ENCODE measurements around the gene NFASC. TPM values are rescaled to one million over a fixed set of nuclear protein-coding genes. Genes with fewer than 3 reads are reported as not detected.

Gene NFASC
- polyA plus RNA-seq, 3 donors, result 17.2 to 22.5 (median 18.6) TPM

DNA sequence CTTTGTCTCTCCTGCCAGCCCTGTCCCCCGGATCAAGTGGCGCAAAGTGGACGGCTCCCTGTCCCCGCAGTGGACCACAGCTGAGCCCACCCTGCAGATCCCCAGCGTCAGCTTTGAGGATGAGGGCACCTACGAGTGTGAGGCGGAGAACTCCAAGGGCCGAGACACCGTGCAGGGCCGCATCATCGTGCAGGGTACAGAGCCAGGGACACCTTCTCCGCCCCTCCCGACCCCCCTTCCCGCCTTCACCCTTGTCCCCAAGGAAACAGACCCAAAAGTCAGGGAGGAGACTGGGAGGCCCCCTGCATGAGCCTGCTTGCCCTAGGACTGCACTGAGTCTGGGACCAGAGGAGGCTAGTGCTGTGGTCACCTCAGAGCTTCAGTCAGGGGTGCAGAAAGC is 190.6 kb downstream of the NFASC start:
- DNase-seq (ENCODE audit: extremely low read depth in 1 of 11, low read depth in 9 of 11, low spot score in 4 of 11), result no peak

DNA sequence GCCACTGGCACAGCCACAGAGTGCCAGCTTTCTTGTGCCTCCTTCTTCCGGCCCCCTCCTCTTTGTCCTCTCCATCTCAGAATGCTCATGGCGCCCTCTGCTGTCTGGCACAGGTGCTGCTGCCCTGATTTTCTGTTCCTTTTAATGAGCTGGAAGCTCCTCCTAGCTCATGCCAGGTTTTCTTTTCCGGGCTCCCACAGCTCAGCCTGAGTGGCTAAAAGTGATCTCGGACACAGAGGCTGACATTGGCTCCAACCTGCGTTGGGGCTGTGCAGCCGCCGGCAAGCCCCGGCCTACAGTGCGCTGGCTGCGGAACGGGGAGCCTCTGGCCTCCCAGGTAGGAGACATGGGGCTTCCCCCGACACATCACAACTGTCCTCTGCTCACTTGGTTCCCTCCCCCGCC is 191.0 kb downstream of the NFASC start:
- peak; percentile 60 to 84 (median 77) for DNase-seq (ENCODE audit: extremely low read depth in 1 of 11, low read depth in 9 of 11, low spot score in 4 of 11)

DNA sequence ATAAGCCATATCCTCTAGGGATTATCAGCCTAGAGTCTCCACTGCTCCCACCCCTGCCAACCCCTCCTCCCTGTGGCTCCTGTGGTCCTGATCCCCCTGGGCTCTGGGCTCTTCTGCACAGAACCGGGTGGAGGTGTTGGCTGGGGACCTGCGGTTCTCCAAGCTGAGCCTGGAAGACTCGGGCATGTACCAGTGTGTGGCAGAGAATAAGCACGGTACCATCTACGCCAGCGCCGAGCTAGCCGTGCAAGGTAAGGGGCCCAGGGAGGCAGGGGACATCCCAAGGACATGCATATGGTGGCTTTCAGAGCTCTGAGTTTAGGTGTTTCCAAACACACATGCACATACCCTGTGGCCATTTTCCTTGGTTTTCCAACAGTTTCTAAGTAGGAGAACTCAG is 191.7 kb downstream of the NFASC start:
- no peak for DNase-seq (ENCODE audit: extremely low read depth in 1 of 11, low read depth in 9 of 11, low spot score in 4 of 11)

DNA sequence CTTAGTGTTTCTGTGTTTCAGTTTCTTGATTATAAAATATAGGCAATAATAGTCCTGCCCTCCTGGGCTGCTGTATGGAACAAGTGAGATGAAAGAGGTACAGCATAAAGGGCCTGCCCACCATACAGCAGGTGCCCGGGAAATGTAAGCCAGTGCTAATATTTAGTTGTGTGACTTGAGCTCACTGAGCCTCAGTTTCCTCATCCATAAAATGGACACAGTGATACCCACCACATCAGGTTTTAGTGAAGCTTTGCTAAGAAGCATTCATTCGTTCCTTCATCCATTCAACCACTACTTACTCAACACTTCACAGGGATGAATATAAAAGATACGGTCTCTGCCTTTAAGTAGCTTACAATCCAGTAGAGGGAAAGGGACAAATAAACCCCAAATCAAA is 192.2 kb downstream of the NFASC start:
- DNase-seq (ENCODE audit: extremely low read depth in 1 of 11, low read depth in 9 of 11, low spot score in 4 of 11), result no peak

DNA sequence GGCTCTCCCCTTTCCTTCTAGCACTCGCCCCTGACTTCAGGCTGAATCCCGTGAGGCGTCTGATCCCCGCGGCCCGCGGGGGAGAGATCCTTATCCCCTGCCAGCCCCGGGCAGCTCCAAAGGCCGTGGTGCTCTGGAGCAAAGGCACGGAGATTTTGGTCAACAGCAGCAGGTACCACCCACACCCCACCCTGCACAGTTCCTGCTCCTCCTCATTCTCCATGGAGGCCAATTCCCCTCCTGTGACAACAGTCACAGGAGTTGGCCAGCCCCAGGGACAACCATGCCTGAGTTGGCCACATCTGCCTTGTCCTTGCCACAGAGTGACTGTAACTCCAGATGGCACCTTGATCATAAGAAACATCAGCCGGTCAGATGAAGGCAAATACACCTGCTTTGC is 193.6 kb downstream of the NFASC start:
- no peak for DNase-seq (ENCODE audit: extremely low read depth in 1 of 11, low read depth in 9 of 11, low spot score in 4 of 11)

DNA sequence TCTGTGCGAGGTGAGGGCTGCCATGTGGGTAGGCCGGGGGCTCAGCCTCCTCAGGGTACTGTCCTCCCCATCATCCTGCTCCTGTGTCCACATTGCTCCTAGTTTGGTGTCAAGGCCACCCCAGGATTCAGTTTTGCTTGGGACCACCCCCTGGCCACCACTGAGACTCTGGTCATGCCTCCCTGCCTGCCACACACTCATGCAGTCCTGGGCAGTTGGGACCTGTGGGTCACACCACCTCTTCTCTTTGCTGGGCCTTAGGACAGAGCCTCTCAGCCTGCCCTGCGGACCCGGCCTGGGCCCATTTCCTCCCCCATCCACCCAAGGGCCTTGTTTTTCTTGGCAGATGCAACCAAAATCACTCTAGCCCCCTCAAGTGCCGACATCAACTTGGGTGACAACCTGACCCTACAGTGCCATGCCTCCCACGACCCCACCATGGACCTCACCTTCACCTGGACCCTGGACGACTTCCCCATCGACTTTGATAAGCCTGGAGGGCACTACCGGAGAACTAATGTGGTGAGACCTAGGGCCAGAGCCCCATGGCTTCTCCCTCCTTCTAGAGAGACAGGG is 194.2 kb downstream of the NFASC start:
- no peak for DNase-seq (ENCODE audit: extremely low read depth in 1 of 11, low read depth in 9 of 11, low spot score in 4 of 11)

DNA sequence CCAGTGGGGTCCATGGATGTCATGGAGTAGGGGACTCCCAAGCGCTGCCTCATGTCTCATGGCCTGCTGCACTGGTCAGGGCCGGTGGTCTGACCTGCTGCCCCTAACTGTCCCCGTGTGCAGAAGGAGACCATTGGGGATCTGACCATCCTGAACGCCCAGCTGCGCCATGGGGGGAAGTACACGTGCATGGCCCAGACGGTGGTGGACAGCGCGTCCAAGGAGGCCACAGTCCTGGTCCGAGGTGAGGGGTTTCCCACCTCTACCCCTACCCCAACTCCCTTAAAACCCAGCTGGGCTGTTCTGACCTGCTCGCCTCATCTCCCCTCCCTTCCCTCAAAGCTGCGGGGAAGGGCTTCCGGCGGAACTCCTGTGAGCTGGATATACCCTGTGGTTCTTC is 195.0 kb downstream of the NFASC start:
- DNase-seq (ENCODE audit: extremely low read depth in 1 of 11, low read depth in 9 of 11, low spot score in 4 of 11), result no peak

DNA sequence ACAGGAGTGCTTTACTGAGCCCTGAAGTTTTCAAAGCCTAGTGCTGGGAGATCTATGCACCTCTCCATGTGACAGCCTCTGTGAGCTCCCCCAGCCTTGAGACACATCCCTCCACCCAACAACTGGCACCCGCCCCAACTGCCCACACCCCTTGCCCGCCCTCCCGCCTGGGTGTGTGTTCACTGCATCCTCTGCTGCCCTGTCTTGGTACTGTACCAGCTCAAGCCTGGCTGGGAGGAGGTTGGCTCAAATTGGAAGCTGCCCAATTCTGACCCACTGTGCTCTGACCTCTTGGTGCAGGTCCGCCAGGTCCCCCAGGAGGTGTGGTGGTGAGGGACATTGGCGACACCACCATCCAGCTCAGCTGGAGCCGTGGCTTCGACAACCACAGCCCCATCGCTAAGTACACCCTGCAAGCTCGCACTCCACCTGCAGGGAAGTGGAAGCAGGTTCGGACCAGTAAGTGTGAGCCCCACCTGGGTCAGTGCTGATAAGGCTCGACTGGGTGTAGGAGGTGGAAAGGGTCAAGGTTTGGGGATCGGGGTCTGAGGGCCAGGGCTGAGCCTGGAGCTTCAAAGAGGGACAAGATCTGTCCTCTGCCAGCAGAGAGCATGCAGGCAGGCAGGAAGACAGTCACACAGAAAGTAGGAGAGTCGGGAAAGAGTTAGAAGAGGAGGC is 195.6 kb downstream of the NFASC start:
- DNase-seq (ENCODE audit: extremely low read depth in 1 of 11, low read depth in 9 of 11, low spot score in 4 of 11), result no peak

DNA sequence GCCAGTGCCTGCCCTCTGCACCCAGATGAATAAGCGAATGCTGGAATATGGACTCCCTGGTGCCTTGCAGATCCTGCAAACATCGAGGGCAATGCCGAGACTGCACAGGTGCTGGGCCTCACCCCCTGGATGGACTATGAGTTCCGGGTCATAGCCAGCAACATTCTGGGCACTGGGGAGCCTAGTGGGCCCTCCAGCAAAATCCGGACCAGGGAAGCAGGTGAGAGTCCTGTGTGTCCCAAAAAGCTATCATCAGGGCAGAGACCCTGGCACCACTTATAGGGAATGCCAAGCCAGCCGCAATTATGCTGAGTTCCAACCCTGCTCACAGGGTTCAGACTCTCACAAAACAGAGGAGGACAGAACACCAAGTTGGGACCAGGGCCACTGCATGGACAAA is 196.4 kb downstream of the NFASC start:
- DNase-seq (ENCODE audit: extremely low read depth in 1 of 11, low read depth in 9 of 11, low spot score in 4 of 11), result no peak

DNA sequence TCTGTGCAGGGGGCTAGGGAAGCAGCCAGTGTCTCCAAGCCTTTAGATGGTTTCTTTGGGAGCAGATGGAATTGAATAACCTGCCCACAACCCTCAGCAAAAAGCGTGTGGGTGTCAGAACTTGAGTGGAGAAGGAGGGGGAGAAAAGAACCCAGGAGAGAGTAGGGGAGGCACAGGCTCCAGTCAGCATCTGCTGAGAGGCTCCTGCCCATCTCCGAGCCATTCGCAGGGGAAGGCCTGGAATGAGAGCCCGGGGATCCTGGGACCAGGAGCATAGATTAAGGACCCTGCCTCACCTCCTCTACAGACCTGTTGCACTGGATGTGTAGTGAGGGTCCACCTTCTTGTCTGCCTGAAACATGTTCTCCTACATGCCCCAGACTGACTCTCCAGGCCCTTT is 197.3 kb downstream of the NFASC start:
- DNase-seq (ENCODE audit: extremely low read depth in 1 of 11, low read depth in 9 of 11, low spot score in 4 of 11), result no peak

DNA sequence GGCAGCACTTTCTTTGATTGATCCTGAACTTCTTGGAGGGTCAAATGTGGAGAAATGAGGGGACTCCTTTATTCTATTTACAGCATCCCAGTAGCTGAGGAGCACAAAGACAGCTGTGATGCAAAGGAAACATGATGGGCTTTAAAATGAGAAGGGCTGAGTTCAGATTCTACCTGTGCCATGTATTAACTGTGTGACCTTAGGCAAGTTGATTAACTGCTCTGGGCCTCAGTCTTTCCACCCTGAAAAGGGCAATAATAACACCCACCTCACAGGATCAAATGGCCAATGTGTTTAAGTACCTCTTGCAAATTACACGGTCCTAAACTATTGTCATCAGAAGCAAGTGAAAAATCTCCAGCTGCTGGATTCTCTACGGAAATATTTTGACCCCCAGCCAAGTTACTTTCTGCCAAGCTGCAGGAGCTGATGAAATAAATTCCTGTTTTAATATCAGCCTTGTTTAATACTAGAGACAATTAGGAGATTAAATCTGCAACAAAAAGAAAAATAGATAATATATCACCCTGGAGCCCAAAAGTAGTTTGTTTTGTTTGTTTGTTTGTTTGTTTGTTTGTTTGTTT is 197.9 kb downstream of the NFASC start:
- DNase-seq (ENCODE audit: extremely low read depth in 1 of 11, low read depth in 9 of 11, low spot score in 4 of 11), result no peak

DNA sequence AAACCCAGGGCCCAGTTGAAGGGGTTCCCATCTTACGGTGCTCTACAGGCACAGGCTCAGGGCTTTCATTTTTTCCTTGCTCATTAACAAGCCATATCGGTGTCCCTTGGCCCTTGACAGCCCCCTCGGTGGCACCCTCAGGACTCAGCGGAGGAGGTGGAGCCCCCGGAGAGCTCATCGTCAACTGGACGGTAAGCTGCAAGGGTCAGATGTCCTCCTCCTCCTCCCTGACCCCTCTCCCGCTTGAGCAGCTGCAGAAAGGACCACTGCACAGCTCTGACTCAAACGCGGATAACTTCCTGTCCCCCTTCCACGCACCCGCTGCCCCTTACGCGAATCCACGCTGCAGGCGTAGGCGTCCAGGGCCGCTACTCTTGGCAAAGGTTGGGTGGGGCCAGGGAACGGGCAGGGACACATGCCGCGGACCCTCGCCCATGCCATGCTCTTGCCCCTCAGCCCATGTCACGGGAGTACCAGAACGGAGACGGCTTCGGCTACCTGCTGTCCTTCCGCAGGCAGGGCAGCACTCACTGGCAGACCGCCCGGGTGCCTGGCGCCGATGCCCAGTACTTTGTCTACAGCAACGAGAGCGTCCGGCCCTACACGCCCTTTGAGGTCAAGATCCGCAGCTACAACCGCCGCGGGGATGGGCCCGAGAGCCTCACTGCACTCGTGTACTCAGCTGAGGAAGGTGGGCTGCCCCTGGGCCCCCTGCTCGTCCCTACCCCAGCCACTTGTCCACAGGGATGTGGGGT is 198.9 kb downstream of the NFASC start:
- no peak for DNase-seq (ENCODE audit: extremely low read depth in 1 of 11, low read depth in 9 of 11, low spot score in 4 of 11)

DNA sequence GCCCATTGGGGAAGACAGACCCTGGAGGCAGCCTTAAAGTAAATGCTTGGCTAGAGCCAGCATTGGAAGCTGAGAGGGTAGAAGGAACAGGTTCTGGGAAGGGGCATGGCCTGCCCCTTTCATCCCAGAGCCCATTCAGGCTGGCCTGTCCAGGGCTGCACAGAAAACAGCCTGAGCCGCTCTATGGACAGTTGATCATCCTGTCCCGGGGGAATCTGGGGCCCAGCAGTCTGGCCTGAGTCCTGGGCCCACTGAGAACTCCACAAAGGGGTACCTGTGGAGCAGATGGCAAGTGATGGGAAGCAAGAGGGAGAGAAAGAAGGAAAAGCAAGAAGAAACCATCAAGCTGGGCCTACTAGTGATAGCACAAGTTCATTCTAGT is 200.4 kb downstream of the NFASC start:
- no peak for DNase-seq (ENCODE audit: extremely low read depth in 1 of 11, low read depth in 9 of 11, low spot score in 4 of 11)

DNA sequence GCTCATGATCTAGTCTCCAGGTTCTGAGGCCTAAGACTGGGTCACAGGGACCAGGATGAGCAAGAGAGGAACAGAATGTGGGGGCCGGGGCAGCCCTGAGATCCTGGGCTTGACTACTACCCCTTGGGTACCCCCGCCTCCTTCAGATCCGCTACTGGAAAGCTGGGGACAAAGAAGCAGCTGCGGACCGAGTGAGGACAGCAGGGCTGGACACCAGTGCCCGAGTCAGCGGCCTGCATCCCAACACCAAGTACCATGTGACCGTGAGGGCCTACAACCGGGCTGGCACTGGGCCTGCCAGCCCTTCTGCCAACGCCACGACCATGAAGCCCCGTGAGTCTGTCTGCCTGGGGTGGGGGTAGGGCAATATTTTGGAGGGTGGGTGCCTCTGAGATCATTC is 201.1 kb downstream of the NFASC start:
- no peak for DNase-seq (ENCODE audit: extremely low read depth in 1 of 11, low read depth in 9 of 11, low spot score in 4 of 11)

DNA sequence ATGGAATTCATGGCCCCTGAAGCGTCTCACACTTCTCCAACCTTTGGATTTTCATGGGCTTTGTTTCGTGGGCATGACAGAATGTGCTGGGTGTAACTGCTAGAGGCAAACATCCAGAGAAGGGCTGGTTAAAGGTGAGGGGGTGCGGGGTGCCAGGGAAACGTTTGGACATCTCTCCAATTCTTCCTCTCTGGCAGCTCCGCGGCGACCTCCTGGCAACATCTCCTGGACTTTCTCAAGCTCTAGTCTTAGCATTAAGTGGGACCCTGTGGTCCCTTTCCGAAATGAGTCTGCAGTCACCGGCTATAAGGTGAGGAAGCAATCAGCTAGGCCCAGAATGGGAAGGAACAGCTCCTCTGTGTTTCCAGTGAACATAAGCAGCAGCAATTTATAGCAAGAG is 201.6 kb downstream of the NFASC start:
- no peak for DNase-seq (ENCODE audit: extremely low read depth in 1 of 11, low read depth in 9 of 11, low spot score in 4 of 11)

Other genes with a start within 250 kb of the NFASC start
- gene LRRN2, start 185.1 kb upstream of the NFASC start, polyA plus RNA-seq (ENCODE audit: insufficient read length in 3 of 3), result 10 to 100 TPM; 10.8 to 14.2 (median 13.4) TPM
- gene CNTN2, start 172.3 kb downstream of the NFASC start, polyA plus RNA-seq (ENCODE audit: insufficient read length in 3 of 3), result under 1 TPM; 0.59 to 0.76 (median 0.72) TPM
- gene TMEM81, start 213.6 kb downstream of the NFASC start, polyA plus RNA-seq (ENCODE audit: insufficient read length in 3 of 3), result 1 to 10 TPM; 3.3 to 5.0 (median 4.0) TPM